NCI-H82 treated with DMSO at 0.1 percent for 48 hours (cell line): ENCODE data around the gene WDR1.
A peak's percentile ranks its signal among the peaks of the same experiment; 100 is the strongest.

Experiments
- DNase-seq: peaks from one replicate; lab custom pipeline; 2025; ENCODE audit not compliant: unreplicated experiment; lab: John Stamatoyannopoulos, UW

Gene WDR1, protein sequence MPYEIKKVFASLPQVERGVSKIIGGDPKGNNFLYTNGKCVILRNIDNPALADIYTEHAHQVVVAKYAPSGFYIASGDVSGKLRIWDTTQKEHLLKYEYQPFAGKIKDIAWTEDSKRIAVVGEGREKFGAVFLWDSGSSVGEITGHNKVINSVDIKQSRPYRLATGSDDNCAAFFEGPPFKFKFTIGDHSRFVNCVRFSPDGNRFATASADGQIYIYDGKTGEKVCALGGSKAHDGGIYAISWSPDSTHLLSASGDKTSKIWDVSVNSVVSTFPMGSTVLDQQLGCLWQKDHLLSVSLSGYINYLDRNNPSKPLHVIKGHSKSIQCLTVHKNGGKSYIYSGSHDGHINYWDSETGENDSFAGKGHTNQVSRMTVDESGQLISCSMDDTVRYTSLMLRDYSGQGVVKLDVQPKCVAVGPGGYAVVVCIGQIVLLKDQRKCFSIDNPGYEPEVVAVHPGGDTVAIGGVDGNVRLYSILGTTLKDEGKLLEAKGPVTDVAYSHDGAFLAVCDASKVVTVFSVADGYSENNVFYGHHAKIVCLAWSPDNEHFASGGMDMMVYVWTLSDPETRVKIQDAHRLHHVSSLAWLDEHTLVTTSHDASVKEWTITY

GRCh38 chr4:10116569-10117358, at the start of gene WDR1:
TSS of gene WDR1 (minus strand) at chr4:10116799. CDS start at chr4:10116666, 133 bp downstream.
- peak; percentile 77 for DNase-seq

DNA sequence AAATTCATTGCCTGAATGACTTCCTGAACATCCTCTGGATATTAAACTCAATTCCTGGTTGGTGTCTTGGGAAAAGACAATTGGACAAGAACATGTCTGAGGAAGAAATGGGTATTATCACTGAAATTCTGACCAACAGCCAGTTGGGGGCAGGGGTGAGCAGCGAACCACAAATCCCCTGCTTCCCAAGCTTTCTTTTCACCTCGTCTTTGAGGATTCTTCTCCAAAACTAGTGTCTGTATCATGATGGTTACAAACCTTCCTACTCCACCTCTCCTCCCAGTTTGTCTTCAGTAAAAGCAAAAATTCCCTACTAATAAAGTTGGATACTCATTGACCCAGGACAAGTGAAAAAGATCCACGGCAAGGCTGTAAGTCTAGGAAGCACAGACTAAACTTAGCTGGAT, 48.3 kb upstream of the WDR1 start:
- DNase-seq = no peak

- DNase-seq = no peak
Measured at GRCh38 chr4:10163296-10163695, 46.7 kb upstream of the WDR1 start.

DNA sequence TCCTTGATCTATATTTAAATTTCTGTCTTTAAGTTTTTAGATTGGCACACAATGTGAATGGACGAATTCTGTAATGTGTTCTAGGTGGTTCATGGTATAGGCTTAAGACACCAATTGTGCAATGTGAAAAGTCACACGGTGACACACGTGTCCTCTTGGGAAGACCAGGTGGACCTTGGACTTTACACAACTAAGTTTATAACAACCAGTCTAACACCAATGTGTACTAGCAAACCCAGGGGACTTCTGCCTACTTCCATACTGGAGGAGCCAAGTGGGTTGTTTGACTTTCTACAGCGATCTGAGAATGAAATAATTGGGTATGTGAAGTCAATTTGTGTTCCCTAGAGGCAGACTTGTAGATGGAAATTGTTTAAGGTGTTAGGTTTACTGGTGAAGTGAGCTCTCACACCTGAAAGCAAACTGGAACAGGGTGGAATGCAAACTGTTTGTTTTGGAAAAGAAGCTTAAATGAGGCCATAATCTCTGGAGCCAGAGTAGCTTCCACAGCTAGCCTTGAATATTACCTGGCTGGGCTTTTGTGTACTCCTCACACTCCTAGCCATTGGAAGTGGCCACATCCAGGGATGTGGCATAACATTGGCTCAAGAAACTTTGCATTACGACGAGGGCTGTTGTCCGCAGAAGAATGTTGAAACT, 45.9 kb upstream of the WDR1 start:
- DNase-seq = no peak

GRCh38 chr4:10161840-10162239, 45.2 kb upstream of the WDR1 start:
- no peak for DNase-seq

DNA sequence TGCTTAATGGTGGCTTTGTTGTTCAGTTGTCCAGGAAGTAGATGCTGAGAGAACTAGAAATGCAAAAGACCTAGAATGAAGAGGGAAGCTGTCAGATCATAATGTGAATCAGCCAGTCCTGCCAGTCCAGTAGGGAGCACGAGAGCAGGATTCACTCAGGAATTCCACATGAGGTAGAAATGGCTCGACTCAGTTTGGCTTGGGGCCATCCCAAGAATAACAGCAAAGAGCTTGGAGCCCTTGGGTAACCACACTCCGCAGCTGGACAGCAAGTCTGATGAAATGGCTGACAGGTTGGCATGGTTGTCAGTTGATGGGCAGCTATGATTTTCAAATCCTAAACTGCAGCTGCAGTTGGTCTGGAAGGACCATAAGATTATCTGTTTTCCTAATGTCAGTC, 44.5 kb upstream of the WDR1 start:
- no peak for DNase-seq

DNA sequence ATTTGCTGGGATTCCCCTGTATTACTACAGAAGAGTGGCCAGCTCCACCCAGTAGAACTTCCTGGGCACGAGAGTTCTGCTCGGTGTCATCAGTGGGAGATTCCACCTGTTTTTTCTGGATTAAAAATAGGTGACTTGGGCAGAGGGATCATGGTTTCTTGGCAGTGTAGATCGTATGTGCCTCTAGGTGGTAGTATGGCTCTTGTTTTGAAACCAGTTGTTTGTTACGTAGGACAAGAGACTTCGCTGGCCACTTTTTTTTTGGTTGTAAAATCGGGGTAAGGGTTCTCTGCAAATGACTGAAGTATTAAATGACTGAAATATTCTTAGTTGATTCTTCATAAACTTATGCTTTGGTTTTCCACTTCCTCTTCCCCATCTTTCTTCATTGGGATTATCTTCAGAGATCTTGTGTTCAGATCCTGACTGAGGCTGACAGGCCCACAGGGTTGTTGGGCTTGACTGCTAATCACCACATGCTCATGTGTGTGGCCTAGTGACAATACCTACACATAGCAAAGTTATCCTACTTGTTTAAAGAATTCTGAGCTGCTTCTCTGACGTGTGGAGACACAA, 43.8 kb upstream of the WDR1 start:
- no peak for DNase-seq

DNA sequence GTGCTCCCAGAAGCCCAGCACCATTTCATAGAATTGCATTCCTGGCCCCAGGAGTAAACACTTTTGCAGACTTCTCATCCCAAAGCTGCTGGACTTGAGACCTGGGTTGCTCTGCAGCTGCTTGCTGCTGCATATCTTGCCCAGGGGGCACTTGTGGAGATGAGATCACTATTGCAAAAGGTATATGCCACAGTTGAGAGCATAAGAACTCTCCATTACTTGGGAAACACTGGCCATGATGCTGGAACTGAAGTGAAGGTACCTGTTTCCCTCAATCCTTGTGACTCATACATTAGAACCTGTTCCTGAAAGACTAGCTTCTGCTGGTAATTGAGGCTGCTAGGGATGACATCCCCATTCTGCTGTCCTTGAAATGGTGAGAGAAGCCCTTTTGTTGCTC, 43.1 kb upstream of the WDR1 start:
- DNase-seq = no peak

DNA sequence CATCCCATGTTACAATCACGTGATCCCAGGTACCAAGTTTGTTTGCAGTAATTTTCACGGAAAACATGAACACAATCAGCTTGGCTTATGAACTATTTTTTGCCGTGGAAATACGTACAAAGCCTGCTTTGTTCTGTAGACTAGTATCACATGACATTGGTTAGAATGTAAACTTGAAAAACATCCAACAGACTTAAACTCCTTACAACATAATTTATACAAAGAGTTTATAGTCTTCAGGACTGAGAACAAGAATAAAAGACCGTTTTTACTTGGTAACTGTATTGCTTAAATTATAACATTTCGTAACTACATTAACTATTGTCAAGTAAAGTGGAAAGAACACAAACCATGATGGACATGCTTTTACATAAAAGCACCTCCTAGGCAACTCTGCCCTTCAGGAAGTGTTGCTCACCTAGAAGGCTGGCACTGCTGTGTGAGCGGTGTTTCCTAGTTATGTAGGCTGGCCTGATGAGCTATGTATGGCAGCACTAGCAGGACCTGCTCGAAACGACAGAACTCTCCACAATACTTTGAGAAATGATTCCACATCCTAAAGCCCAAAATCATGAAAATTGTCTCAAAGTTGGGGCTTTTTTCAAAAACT, 41.8 kb upstream of the WDR1 start:
- DNase-seq = no peak

- peak; percentile 12 for DNase-seq
Measured at GRCh38 chr4:10157478-10158332, 41.1 kb upstream of the WDR1 start.

- no peak for DNase-seq
Measured at GRCh38 chr4:10154241-10154640, 37.6 kb upstream of the WDR1 start.

DNA sequence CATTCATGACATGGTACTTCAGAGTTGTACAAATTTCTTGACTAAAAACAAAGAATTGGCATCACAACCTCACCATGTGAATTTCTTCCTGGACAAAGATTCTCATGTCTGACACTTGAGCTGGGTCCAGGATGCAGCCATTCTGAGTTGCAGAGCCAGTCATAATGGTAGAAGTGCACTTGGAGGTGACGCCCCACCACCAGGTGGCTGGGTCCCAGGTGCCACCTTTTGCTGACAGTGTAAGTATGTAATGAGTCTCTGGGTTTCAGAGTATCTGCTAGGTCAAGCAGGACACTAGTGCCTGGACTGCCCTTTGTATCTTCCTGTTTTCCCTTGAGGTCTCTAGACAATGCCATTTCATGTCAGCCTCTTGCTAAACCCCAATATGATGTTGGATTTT, 36.6 kb upstream of the WDR1 start:
- no peak for DNase-seq

GRCh38 chr4:10151182-10151581, 34.6 kb upstream of the WDR1 start:
- no peak for DNase-seq

DNA sequence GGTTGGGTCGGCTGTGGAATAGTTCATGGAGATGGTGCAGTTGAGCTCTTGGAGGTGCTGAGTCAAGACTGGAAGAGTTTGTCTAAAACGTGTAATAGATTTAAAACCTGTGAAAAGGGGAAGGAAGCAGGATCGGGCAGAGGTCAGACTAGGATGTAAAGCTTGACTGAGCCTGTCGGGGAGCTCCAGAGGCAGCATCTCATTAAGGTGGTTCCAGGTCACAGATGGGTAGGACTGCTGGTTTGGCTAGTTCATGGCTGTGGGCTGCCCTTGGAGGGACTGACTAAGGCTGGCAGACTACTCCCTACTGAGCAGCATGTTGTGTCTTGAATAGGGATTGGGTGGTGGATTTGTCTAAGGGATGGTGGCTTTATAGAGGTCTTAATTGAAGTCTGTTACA, 28.4 kb upstream of the WDR1 start:
- no peak for DNase-seq

DNA sequence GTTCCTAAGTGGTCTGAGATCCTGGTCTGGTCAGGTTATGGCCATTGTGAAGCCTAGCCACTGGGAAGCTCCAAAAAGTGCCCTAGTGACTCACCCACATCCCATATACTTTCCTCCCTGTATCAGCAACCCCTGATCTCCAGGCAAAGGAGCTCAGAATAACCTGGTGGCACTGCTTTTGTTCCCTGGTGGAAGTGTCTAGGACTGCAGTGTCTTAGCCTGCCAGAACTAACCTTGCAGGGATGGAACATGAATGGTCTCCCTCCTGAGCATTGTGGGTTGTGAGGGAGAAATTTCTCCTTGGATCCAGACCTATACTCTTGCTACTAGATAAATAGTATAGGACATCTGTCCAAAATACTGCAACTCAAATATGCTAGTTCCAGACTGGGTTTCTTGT, 27.9 kb upstream of the WDR1 start:
- DNase-seq = no peak

- no peak for DNase-seq
Measured at GRCh38 chr4:10143171-10143570, 26.6 kb upstream of the WDR1 start.

DNA sequence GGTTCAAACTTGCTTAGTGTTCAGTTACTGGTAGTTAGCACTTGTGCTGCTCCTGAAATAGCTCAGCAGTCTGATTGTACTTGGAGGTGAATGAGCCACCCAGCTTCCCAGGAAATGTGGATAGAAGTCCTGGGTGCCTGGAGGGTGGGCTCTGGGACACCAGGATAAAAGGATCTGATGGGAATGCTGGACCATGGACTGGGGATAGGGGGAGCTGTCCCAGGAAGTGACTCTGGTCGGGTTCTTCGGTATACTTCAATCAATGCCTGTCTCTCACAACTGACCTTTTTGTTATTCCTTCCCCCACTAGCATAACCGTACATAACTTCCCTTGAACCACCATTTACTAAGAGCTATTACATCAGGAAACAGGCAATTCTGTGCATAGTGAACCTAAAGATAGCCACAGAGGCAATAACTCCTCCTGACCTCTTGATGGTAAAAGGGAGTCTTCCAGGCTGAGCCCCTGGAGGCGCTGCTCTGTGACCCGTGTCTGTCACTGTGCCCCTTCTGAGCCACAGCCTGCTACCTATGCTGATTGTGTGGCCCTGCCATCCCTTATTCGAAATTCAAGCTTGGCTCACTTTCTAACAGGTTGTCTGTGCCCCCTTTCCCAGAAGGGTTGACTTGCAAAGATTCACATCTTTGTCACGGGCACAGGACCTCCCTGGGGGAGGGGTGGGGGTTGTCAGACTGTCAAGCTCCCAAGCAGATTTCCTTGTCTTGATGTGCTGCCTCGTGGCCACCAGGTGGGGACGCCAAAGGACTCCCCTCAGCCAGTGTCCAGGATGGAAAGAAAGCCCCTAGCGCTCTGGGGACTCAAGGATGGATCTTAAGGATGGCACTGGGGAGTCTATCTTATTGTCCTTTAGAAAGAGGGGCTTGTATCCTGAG, 24.5 kb upstream of the WDR1 start:
- DNase-seq = no peak

GRCh38 chr4:10139518-10139917, 22.9 kb upstream of the WDR1 start:
- no peak for DNase-seq

DNA sequence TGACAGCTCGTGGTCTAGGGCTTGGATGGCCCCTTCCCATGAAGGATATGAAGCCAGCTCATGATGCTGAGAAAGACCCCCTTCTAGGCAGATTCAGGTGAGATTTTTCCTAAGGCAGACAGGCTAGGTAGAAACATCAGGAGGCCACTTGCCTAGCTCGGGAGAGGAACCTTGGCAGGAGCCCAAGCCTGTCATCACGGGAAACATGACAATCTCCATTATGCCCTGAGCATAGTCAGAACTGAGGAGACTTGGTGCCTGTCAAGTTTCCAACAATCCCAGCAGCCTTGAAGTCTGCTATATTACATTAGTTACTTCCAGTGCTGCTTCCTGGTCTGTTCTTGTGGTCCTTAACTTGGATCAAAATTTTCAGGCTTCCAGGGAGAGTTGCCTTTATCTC, 18.7 kb upstream of the WDR1 start:
- no peak for DNase-seq
